H1 (cell line): ENCODE results near the gene TRDN. TPM values are rescaled to one million over a fixed set of nuclear protein-coding genes. Genes with fewer than 3 reads are reported as not detected.

Source experiments
- CTCF ChIA-PET: fragments of 300-600 bp; sonication (Branson Sonifier 250); formaldehyde crosslinking; loops from one replicate; lab custom pipeline; 2021; ENCODE audit not compliant: partially characterized antibody; lab: Charles Lee
- POLR2A ChIA-PET: fragments of 300-600 bp; sonication (Branson Sonifier 250); formaldehyde crosslinking; loops from one replicate; lab custom pipeline; 2021; ENCODE audit warnings: inconsistent platforms; ENCODE audit not compliant: partially characterized antibody; lab: Charles Lee
- DNase-seq, 2 experiments: peaks; one replicate each; pipeline versions ENCODE4 v3.0.0 to v3.0.0-alpha.2; 2010 to 2022; ENCODE audit warnings: low spot score in 2 of 2, low read depth in 1 of 2, mixed read lengths in 1 of 2
- FAIRE-seq: peaks from 2 replicates; lab custom pipeline; 2011; peaks lifted over from hg19 to GRCh38; lab: Jason Lieb, UNC
- H2AFZ ChIP-seq: 2 replicates; pipeline ENCODE4 v1.8.1; 2012; ENCODE audit warnings: low read length, inconsistent platforms
- H2AK5ac ChIP-seq: 2 replicates; pipeline ENCODE4 v1.6.1; 2013; ENCODE audit warnings: low read depth, low read length
- H2BK120ac ChIP-seq: replicated peaks from 2 replicates; pipeline ENCODE3; 2013; ENCODE audit warnings: low read depth, low read length, inconsistent platforms
- H2BK12ac ChIP-seq: 2 replicates; pipeline ENCODE4 v1.6.1; 2013; ENCODE audit warnings: low read depth, low read length
- H2BK15ac ChIP-seq: 2 replicates; pipeline ENCODE4 v1.6.1; 2013; ENCODE audit warnings: low read length
- H2BK20ac ChIP-seq: 2 replicates; pipeline ENCODE4 v1.6.1; 2013; ENCODE audit warnings: low read length
- H2BK5ac ChIP-seq: 2 replicates; pipeline ENCODE4 v1.6.1; 2013; ENCODE audit warnings: low read depth, low read length
- H3K14ac ChIP-seq: 2 replicates; pipeline ENCODE4 v1.6.1; 2013; ENCODE audit warnings: inconsistent platforms; ENCODE audit not compliant: insufficient read length
- H3K18ac ChIP-seq: 2 replicates; pipeline ENCODE4 v1.6.1; 2013; ENCODE audit warnings: low read length; ENCODE audit errors: extremely low read depth
- H3K23ac ChIP-seq: 2 replicates; pipeline ENCODE4 v1.6.1; 2013; ENCODE audit warnings: inconsistent platforms; ENCODE audit not compliant: insufficient read length
- H3K23me2 ChIP-seq: 2 replicates; pipeline ENCODE4 v1.6.1; 2013; ENCODE audit warnings: low read depth, low read length
- H3K27ac ChIP-seq: 2 replicates; pipeline ENCODE4 v1.6.1; 2011; ENCODE audit warnings: low read depth, low read length, inconsistent platforms
- H3K27me3 ChIP-seq, 4 experiments: replicated peaks in 1 of 4; 1 replicate in 1 of 4; 2 replicates in 3 of 4; pipeline versions ENCODE4 v1.6.1 to v1.8.1; 2011 to 2013; ENCODE audit warnings: low read length in 3 of 4, mild to moderate bottlenecking in 3 of 4, inconsistent platforms in 2 of 4, mixed read lengths in 2 of 4, moderate library complexity in 1 of 4; ENCODE audit not compliant: control insufficient read depth in 3 of 4, insufficient read depth in 3 of 4; ENCODE audit errors: extremely low read depth in 1 of 4
- H3K36me3 ChIP-seq, 4 experiments: 2 replicates each; pipeline versions ENCODE4 v1.6.1 to v1.8.1; 2011 to 2013; ENCODE audit warnings: mild to moderate bottlenecking in 4 of 4, low read length in 3 of 4, moderate library complexity in 2 of 4, control low read depth in 1 of 4, inconsistent platforms in 1 of 4; ENCODE audit not compliant: insufficient read depth in 4 of 4, control insufficient read depth in 2 of 4
- H3K4ac ChIP-seq: replicated peaks from 2 replicates; pipeline ENCODE3; 2013; ENCODE audit warnings: low read length, low read depth, mixed read lengths, inconsistent platforms; ENCODE audit not compliant: insufficient read length
- H3K4me1 ChIP-seq, 4 experiments: replicated peaks in 1 of 4; 1 replicate in 1 of 4; 2 replicates in 3 of 4; pipeline versions ENCODE4 v1.6.1 to v1.8.1; 2011 to 2013; ENCODE audit warnings: low read length in 3 of 4, inconsistent platforms in 2 of 4, mixed read lengths in 1 of 4; ENCODE audit not compliant: insufficient read depth in 4 of 4, control insufficient read depth in 3 of 4
- H3K4me2 ChIP-seq, 2 experiments: 2 replicates each; pipeline versions ENCODE4 v1.6.1 to v1.8.1; 2011 to 2013; ENCODE audit warnings: low read depth in 2 of 2, low read length in 2 of 2, control low read depth in 1 of 2, inconsistent platforms in 1 of 2, mild to moderate bottlenecking in 1 of 2; ENCODE audit not compliant: insufficient read depth in 1 of 2
- H3K4me3 ChIP-seq, 4 experiments: fragments of 200-600, 300-600 bp in 1 of 4; sonication (generic), shearing (Covaris generic), sonication (Bioruptor Twin) in 1 of 4; 2 replicates each; pipeline versions ENCODE4 v1.5.1 to v1.8.1; 2011 to 2016; ENCODE audit warnings: low read length in 4 of 4, low read depth in 3 of 4, control low read depth in 2 of 4, inconsistent platforms in 2 of 4, mild to moderate bottlenecking in 2 of 4, mixed read lengths in 1 of 4, moderate library complexity in 1 of 4; ENCODE audit not compliant: insufficient read depth in 2 of 4; ENCODE audit errors: extremely low read depth in 1 of 4
- H3K56ac ChIP-seq: replicated peaks from 2 replicates; pipeline ENCODE3; 2013; ENCODE audit warnings: low read depth, mild to moderate bottlenecking, mixed read lengths, low read length, inconsistent platforms; ENCODE audit not compliant: insufficient read length
- H3K79me1 ChIP-seq: 2 replicates; pipeline ENCODE4 v1.6.1; 2013; ENCODE audit warnings: low read depth, low read length, control low read depth
- H3K79me2 ChIP-seq, 2 experiments: 2 replicates each; pipeline versions ENCODE4 v1.6.1 to v1.8.1; 2012 to 2013; ENCODE audit warnings: low read length in 2 of 2, mild to moderate bottlenecking in 2 of 2, inconsistent platforms in 1 of 2; ENCODE audit not compliant: insufficient read depth in 2 of 2, control insufficient read depth in 1 of 2
- H3K9ac ChIP-seq, 4 experiments: replicated peaks in 1 of 4; 1 replicate in 1 of 4; 2 replicates in 3 of 4; pipeline versions ENCODE4 v1.6.1 to v1.8.1; 2011 to 2013; ENCODE audit warnings: low read depth in 3 of 4, low read length in 3 of 4, control low read depth in 2 of 4, mild to moderate bottlenecking in 2 of 4, moderate library complexity in 2 of 4, inconsistent platforms in 1 of 4; ENCODE audit errors: extremely low read depth in 1 of 4
- H3K9me3 ChIP-seq, 2 experiments: 2 replicates each; pipeline versions ENCODE4 v1.6.1 to v1.8.1; 2012 to 2013; ENCODE audit warnings: mild to moderate bottlenecking in 2 of 2, moderate library complexity in 2 of 2, control low read depth in 1 of 2, inconsistent platforms in 1 of 2, low read depth in 1 of 2, low read length in 1 of 2, mixed read lengths in 1 of 2; ENCODE audit not compliant: insufficient read depth in 2 of 2
- H4K20me1 ChIP-seq, 2 experiments: replicated peaks in 1 of 2; 2 replicates each; pipeline versions ENCODE3 to v1.8.1; 2011 to 2013; ENCODE audit warnings: inconsistent platforms in 2 of 2, low read length in 2 of 2, mild to moderate bottlenecking in 1 of 2; ENCODE audit not compliant: insufficient read depth in 2 of 2, control insufficient read depth in 1 of 2
- H4K5ac ChIP-seq: 2 replicates; pipeline ENCODE4 v1.6.1; 2013; ENCODE audit warnings: low read length, low read depth, mixed read lengths, inconsistent platforms; ENCODE audit not compliant: insufficient read length
- H4K8ac ChIP-seq: 2 replicates; pipeline ENCODE4 v1.8.0; 2013; ENCODE audit warnings: mild to moderate bottlenecking, moderate library complexity, low read length, inconsistent platforms; ENCODE audit not compliant: insufficient read depth; ENCODE audit errors: extremely low read depth
- H4K91ac ChIP-seq: replicated peaks from 2 replicates; pipeline ENCODE3; 2013; ENCODE audit warnings: low read length, mixed read lengths, inconsistent platforms; ENCODE audit not compliant: insufficient read length
- BRCA1 ChIP-seq: IDR thresholded peaks from 2 replicates; pipeline ENCODE4 v1.6.1; 2012; ENCODE audit warnings: low read depth, low read length, improper control_type of control experiment
- EZH2 ChIP-seq: fragments of 200-600 bp; sonication (generic); IDR thresholded peaks from 2 replicates; pipeline ENCODE4 v1.7.1; 2012; ENCODE audit warnings: low read depth, mild to moderate bottlenecking, moderate library complexity, low read length, inconsistent platforms; ENCODE audit not compliant: severe bottlenecking
- GABPA ChIP-seq: IDR thresholded peaks from 2 replicates; pipeline ENCODE4 v1.6.1; 2011; ENCODE audit warnings: mild to moderate bottlenecking, low read length, moderate library complexity, borderline replicate concordance; ENCODE audit not compliant: insufficient read depth
- JUN ChIP-seq: IDR thresholded peaks from 2 replicates; pipeline ENCODE4 v1.6.1; 2011; ENCODE audit warnings: low read depth, mild to moderate bottlenecking, improper control_type of control experiment, low read length
- SAP30 ChIP-seq: fragments of 300-600 bp; sonication (generic); IDR thresholded peaks from 2 replicates; pipeline ENCODE4 v1.7.1; 2012; ENCODE audit warnings: low read length, moderate library complexity, mild to moderate bottlenecking, inconsistent platforms; ENCODE audit not compliant: insufficient read depth, insufficient replicate concordance
- SIX5 ChIP-seq: IDR thresholded peaks from 2 replicates; pipeline ENCODE4 v1.6.1; 2011; ENCODE audit warnings: mild to moderate bottlenecking, low read depth, low read length
- SP2 ChIP-seq: IDR thresholded peaks from 2 replicates; pipeline ENCODE4 v1.6.1; 2012; ENCODE audit warnings: mild to moderate bottlenecking, low read length, inconsistent platforms
- SP4 ChIP-seq: IDR thresholded peaks from 2 replicates; pipeline ENCODE4 v1.6.1; 2012; ENCODE audit warnings: low read length, inconsistent platforms
- SRF ChIP-seq: IDR thresholded peaks from 2 replicates; pipeline ENCODE4 v1.6.1; 2011; ENCODE audit warnings: mild to moderate bottlenecking, low read depth, low read length, moderate library complexity
- TCF12 ChIP-seq: IDR thresholded peaks from 2 replicates; pipeline ENCODE4 v1.6.1; 2011; ENCODE audit warnings: low read depth, mild to moderate bottlenecking, low read length
- ZNF274 ChIP-seq: IDR thresholded peaks from 2 replicates; pipeline ENCODE4 v1.7.0; 2012; ENCODE audit warnings: low read length, borderline replicate concordance; ENCODE audit errors: extremely low read depth
- WGBS, 2 experiments: shearing (Covaris generic) in 1 of 2; methylation state at CpG; one replicate each; pipeline versions ENCODE4 v1.1.6 to v1.1.7; 2013 to 2015; ENCODE audit warnings: low lambda C conversion rate in 2 of 2, mixed read lengths in 2 of 2, inconsistent platforms in 1 of 2, low coverage in 1 of 2, missing lambda C conversion rate in 1 of 2; ENCODE audit not compliant: insufficient replicate concordance in 2 of 2, insufficient coverage in 1 of 2, insufficient read length in 1 of 2; ENCODE audit errors: extremely low coverage in 1 of 2, missing lambda C conversion rate in 1 of 2; 5-methylcytosine and 5-hydroxymethylcytosine counted together
- polyA plus RNA-seq, 7 experiments: library from polyadenylated mRNA; depleted of rRNA in 3 of 7; stranded (reverse) in 5 of 7; unstranded in 2 of 7; fragments of >200 nt in 5 of 7; fragments of 200-250 nt in 2 of 7; gene quantifications; 1 replicate in 5 of 7; 2 replicates in 1 of 7; 4 replicates in 1 of 7; pipeline versions ENCODE4 v1.2.1 to v1.2.3, GENCODE V29; 2011 to 2013; ENCODE audit warnings: missing spikeins in 2 of 7, mixed read lengths in 2 of 7
- total RNA-seq: library from RNA; stranded (reverse); fragmentation: NEBNext Ultra II Directional; extraction: Animal tissue kit (Norgen Biotek cat#: 25700); gene quantifications from 2 replicates; pipeline ENCODE4 v1.2.1, GENCODE V29; 2021
- TF ChIP-seq, protein P1 (sequence below): IDR thresholded peaks from 2 replicates; pipeline ENCODE4 v1.6.1; 2012; ENCODE audit warnings: low read length, inconsistent platforms
- TF ChIP-seq, protein P2 (sequence below): IDR thresholded peaks from 2 replicates; pipeline ENCODE4 v1.6.1; 2012; ENCODE audit warnings: inconsistent platforms

Gene TRDN
- total and polyA plus RNA-seq, 2 of the 8 experiments (the other 6 are each of a cell fraction or from before 2014, with no cell fraction given), result 1.6 to 41.6 TPM

DNA sequence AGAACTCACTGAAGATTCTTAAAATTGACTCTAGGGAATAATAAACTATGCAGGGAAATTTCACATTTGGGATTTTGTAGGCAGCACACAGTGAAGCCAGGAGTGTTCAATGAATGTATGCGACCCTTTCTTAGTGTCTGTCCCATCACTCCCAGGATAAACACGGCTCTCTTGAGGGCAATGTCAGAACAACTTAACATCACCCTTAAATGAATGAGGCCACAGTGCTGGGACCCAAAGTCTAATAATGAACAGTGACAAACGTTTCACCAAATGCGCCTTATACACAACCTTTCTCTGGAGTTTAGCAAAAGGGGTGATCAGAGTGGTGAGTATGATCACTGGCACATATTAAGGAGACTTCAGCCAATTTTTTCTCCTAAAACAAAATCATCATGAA lies 403.4 kb downstream of the TRDN start:
- H3K79me2 ChIP-seq, result no peaks in the 10 kb centered on the region
- no peak overlapping the region for H2BK12ac ChIP-seq
- FAIRE-seq (no peak), DNase-seq (no peak)
- H3K18ac ChIP-seq, result no peak overlapping the region
- H2BK15ac ChIP-seq, result no peak overlapping the region
- no peak overlapping the region for H4K91ac ChIP-seq
- no peak overlapping the region for H2BK5ac ChIP-seq
- no peaks in the 10 kb centered on the region for H3K9me3 ChIP-seq
- H3K4ac ChIP-seq, result no peak overlapping the region
- no peak overlapping the region for H4K5ac ChIP-seq
- H3K4me2 ChIP-seq, result no peak overlapping the region
- no peak overlapping the region for H3K56ac ChIP-seq
- H2BK120ac ChIP-seq, result no peak overlapping the region
- no peak overlapping the region for H2BK20ac ChIP-seq
- H3K9ac ChIP-seq, result no peak overlapping the region
- no peaks in the 10 kb centered on the region for H3K36me3 ChIP-seq
- no peak overlapping the region for H2AFZ ChIP-seq
- H3K4me1 ChIP-seq, result no peaks in the 10 kb centered on the region
- no peak overlapping the region for H2AK5ac ChIP-seq
- no peaks in the 10 kb centered on the region for H3K23me2 ChIP-seq
- ChIA-PET POLR2A (no interaction called here), CTCF (no interaction called here)
- H3K27me3 ChIP-seq, result peaks cover 0 to 1% (median 0%) of the 10 kb centered on the region in 4 experiments; a peak in 1 of 7 replicates
- no peak overlapping the region for H3K27ac ChIP-seq
- H3K79me1 ChIP-seq, result no peaks in the 10 kb centered on the region
- 88% methylated on average over 4 of the region's 4 CpGs; no CpG with 5 or more reads in 1 of the 2 experiments for WGBS, 2 experiments
- H4K20me1 ChIP-seq, result no peaks in the 10 kb centered on the region
- TF ChIP-seq SP4, result no peak
- no peak for TF ChIP-seq GABPA
- TF ChIP-seq SRF, result no peak
- TF ChIP-seq SIX5, result no peak
- no peak for TF ChIP-seq EZH2
- no peak for TF ChIP-seq TCF12
- no peak for TF ChIP-seq ZNF274
- TF ChIP-seq, protein P1, sequence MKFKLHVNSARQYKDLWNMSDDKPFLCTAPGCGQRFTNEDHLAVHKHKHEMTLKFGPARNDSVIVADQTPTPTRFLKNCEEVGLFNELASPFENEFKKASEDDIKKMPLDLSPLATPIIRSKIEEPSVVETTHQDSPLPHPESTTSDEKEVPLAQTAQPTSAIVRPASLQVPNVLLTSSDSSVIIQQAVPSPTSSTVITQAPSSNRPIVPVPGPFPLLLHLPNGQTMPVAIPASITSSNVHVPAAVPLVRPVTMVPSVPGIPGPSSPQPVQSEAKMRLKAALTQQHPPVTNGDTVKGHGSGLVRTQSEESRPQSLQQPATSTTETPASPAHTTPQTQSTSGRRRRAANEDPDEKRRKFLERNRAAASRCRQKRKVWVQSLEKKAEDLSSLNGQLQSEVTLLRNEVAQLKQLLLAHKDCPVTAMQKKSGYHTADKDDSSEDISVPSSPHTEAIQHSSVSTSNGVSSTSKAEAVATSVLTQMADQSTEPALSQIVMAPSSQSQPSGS, result no peak
- TF ChIP-seq, protein P2, sequence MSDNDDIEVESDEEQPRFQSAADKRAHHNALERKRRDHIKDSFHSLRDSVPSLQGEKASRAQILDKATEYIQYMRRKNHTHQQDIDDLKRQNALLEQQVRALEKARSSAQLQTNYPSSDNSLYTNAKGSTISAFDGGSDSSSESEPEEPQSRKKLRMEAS, result no peak
- TF ChIP-seq SP2, result no peak
- TF ChIP-seq BRCA1, result no peak
- no peak for TF ChIP-seq SAP30
- no peak for TF ChIP-seq JUN
- no peak overlapping the region for H3K4me3 ChIP-seq
- H3K23ac ChIP-seq, result no peak overlapping the region
- no peak overlapping the region for H4K8ac ChIP-seq
- no peak overlapping the region for H3K14ac ChIP-seq
